ENCODE measurements around the gene AGAP1.
"Not testable (repeated sequence)": the region's sequence is repeated elsewhere in the genome, so short reads cannot be mapped to it uniquely, and the experiment has no call there.

AGAP1 gene

GRCh38 chr2:236061899-236062298, 568.1 kb downstream of the AGAP1 start:
- DNase-seq: no peak

GRCh38 chr2:236062806-236063205, 569.0 kb downstream of the AGAP1 start:
- DNase-seq: not testable (repeated sequence)

GRCh38 chr2:236063994-236064393, 570.2 kb downstream of the AGAP1 start:
- DNase-seq: no peak

GRCh38 chr2:236065314-236066160, 571.7 kb downstream of the AGAP1 start:
- DNase-seq: no peak

GRCh38 chr2:236070236-236070635, 576.4 kb downstream of the AGAP1 start:
- DNase-seq: no peak

- DNase-seq: no peak
These were observed 579.4 kb downstream of the AGAP1 start for GRCh38 chr2:236073246-236073645.

- no peak for DNase-seq
These were observed 580.2 kb downstream of the AGAP1 start for GRCh38 chr2:236073867-236074655.

- no peak for DNase-seq
These were observed 582.0 kb downstream of the AGAP1 start for GRCh38 chr2:236075802-236076201.

GRCh38 chr2:236078297-236079255, 584.7 kb downstream of the AGAP1 start:
- DNase-seq: no peak

- DNase-seq: no peak
These were observed 586.6 kb downstream of the AGAP1 start for GRCh38 chr2:236080412-236080811.

- DNase-seq: no peak
These were observed 587.3 kb downstream of the AGAP1 start for GRCh38 chr2:236081171-236081570.

GRCh38 chr2:236082061-236082460, 588.2 kb downstream of the AGAP1 start:
- DNase-seq: no peak

- no peak for DNase-seq
These were observed 590.1 kb downstream of the AGAP1 start for GRCh38 chr2:236083934-236084333.

GRCh38 chr2:236085211-236085610, 591.4 kb downstream of the AGAP1 start:
- no peak for DNase-seq

- DNase-seq: no peak
These were observed 591.8 kb downstream of the AGAP1 start for GRCh38 chr2:236085647-236086046.

GRCh38 chr2:236086403-236086970, 592.6 kb downstream of the AGAP1 start:
- DNase-seq: no peak

GRCh38 chr2:236086971-236087465, 593.2 kb downstream of the AGAP1 start:
- DNase-seq: no peak

- DNase-seq: no peak
These were observed 594.7 kb downstream of the AGAP1 start for GRCh38 chr2:236088368-236089057.

- DNase-seq: no peak
These were observed 595.6 kb downstream of the AGAP1 start for GRCh38 chr2:236089271-236090026.

GRCh38 chr2:236090027-236090382, 596.2 kb downstream of the AGAP1 start:
- DNase-seq: no peak

- DNase-seq: not testable (repeated sequence)
These were observed 597.0 kb downstream of the AGAP1 start for GRCh38 chr2:236090826-236091225.

Measured in activated CD4-positive, alpha-beta T cell treated with anti-CD3 and anti-CD28 coated beads, Interleukin-2, Interleukin-6, amounts not matched to agents 100 ng/mL and 50 ng/mL, durations not matched to agents 16 hours and 8 hours (primary cell).